PC-3 (cell line): ENCODE measurements around the gene SAMD4A.

Experiments
- CTCF ChIP-seq: fragments of 300-600 bp; sonication (generic); conservative IDR thresholded peaks from 2 replicates; pipeline ENCODE4 v1.5.1; 2017; ENCODE audit warnings: antibody characterized with exemption, low read depth, mild to moderate bottlenecking, low read length
- EZH2 ChIP-seq: fragments of 300-600 bp; sonication (generic); IDR thresholded peaks from one replicate; pipeline ENCODE4 v1.6.1; 2017; ENCODE audit warnings: antibody characterized with exemption, mild to moderate bottlenecking, low read length; ENCODE audit not compliant: unreplicated experiment

- TF ChIP-seq CTCF = no peak
- no peak for TF ChIP-seq EZH2
Measured at GRCh38 chr14:54702014-54702491, 135.1 kb downstream of the SAMD4A start.
